ENCODE measurements around the gene CNTNAP5. TPM values are rescaled to one million over a fixed set of nuclear protein-coding genes. Genes with fewer than 3 reads are reported as not detected.

Gene CNTNAP5
- total and polyA plus RNA-seq, 2 of the 13 experiments (the other 11 are each of a cell fraction or from before 2014, with no cell fraction given): not detected

DNA sequence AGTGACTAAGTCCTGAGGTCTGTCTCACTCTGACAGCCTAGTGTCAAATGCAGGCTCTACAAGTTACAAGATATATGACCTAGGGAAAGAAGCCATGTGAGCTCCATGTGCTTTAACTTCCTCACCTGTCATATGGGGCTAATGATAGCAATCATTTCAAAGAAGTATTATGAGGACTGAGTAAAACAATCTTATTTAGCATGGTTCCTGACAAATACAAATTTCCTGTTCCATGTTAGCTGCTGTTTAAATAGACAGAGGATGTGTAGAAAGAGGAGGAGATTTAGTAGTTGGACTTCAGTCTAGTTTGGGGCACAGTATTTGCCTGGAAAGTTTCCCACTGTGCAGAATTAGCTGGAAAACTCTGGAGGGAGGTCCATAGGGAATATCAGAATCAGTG, 545.8 kb downstream of the CNTNAP5 start (continued):
- TF ChIP-seq, protein P1, sequence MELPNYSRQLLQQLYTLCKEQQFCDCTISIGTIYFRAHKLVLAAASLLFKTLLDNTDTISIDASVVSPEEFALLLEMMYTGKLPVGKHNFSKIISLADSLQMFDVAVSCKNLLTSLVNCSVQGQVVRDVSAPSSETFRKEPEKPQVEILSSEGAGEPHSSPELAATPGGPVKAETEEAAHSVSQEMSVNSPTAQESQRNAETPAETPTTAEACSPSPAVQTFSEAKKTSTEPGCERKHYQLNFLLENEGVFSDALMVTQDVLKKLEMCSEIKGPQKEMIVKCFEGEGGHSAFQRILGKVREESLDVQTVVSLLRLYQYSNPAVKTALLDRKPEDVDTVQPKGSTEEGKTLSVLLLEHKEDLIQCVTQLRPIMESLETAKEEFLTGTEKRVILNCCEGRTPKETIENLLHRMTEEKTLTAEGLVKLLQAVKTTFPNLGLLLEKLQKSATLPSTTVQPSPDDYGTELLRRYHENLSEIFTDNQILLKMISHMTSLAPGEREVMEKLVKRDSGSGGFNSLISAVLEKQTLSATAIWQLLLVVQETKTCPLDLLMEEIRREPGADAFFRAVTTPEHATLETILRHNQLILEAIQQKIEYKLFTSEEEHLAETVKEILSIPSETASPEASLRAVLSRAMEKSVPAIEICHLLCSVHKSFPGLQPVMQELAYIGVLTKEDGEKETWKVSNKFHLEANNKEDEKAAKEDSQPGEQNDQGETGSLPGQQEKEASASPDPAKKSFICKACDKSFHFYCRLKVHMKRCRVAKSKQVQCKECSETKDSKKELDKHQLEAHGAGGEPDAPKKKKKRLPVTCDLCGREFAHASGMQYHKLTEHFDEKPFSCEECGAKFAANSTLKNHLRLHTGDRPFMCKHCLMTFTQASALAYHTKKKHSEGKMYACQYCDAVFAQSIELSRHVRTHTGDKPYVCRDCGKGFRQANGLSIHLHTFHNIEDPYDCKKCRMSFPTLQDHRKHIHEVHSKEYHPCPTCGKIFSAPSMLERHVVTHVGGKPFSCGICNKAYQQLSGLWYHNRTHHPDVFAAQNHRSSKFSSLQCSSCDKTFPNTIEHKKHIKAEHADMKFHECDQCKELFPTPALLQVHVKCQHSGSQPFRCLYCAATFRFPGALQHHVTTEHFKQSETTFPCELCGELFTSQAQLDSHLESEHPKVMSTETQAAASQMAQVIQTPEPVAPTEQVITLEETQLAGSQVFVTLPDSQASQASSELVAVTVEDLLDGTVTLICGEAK (IDR thresholded peaks at IDR 0.05): no peak
- TF ChIP-seq, protein P1 (CRISPR knock-in tag; IDR thresholded peaks at IDR 0.05): no peak
- TF ChIP-seq, protein P2, sequence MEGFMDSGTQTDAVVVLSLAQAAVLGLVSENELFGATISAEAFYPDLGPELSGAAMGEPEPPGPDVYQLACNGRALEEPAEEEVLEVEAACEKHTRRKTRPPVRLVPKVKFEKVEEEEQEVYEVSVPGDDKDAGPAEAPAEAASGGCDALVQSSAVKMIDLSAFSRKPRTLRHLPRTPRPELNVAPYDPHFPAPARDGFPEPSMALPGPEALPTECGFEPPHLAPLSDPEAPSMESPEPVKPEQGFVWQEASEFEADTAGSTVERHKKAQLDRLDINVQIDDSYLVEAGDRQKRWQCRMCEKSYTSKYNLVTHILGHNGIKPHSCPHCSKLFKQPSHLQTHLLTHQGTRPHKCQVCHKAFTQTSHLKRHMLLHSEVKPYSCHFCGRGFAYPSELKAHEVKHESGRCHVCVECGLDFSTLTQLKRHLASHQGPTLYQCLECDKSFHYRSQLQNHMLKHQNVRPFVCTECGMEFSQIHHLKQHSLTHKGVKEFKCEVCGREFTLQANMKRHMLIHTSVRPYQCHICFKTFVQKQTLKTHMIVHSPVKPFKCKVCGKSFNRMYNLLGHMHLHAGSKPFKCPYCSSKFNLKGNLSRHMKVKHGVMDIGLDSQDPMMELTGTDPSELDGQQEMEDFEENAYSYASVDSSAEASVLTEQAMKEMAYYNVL (CRISPR knock-in tag; IDR thresholded peaks at IDR 0.05; ENCODE audit: borderline replicate concordance): peak; percentile 90
- TF ChIP-seq NFE2 (CRISPR knock-in tag; IDR thresholded peaks at IDR 0.05) (no peak), PHF5A (CRISPR knock-in tag; IDR thresholded peaks at IDR 0.05; ENCODE audit: low read depth, unreplicated experiment) (no peak), HHEX (CRISPR knock-in tag; IDR thresholded peaks at IDR 0.05) (peak; percentile 49; the same call in 1 of the 2 replicates), PLRG1 (conservative IDR thresholded peaks at IDR 0.05) (no peak), CEBPG (CRISPR knock-in tag; IDR thresholded peaks at IDR 0.05) (peak; percentile 77), U2AF2 (IDR thresholded peaks at IDR 0.05; ENCODE audit: low read depth, low read length) (no peak), SIX1 (CRISPR knock-in tag; IDR thresholded peaks at IDR 0.05; ENCODE audit: borderline replicate concordance) (peak; percentile 83; the same call in 1 of the 2 replicates)
- TF ChIP-seq, protein P3, sequence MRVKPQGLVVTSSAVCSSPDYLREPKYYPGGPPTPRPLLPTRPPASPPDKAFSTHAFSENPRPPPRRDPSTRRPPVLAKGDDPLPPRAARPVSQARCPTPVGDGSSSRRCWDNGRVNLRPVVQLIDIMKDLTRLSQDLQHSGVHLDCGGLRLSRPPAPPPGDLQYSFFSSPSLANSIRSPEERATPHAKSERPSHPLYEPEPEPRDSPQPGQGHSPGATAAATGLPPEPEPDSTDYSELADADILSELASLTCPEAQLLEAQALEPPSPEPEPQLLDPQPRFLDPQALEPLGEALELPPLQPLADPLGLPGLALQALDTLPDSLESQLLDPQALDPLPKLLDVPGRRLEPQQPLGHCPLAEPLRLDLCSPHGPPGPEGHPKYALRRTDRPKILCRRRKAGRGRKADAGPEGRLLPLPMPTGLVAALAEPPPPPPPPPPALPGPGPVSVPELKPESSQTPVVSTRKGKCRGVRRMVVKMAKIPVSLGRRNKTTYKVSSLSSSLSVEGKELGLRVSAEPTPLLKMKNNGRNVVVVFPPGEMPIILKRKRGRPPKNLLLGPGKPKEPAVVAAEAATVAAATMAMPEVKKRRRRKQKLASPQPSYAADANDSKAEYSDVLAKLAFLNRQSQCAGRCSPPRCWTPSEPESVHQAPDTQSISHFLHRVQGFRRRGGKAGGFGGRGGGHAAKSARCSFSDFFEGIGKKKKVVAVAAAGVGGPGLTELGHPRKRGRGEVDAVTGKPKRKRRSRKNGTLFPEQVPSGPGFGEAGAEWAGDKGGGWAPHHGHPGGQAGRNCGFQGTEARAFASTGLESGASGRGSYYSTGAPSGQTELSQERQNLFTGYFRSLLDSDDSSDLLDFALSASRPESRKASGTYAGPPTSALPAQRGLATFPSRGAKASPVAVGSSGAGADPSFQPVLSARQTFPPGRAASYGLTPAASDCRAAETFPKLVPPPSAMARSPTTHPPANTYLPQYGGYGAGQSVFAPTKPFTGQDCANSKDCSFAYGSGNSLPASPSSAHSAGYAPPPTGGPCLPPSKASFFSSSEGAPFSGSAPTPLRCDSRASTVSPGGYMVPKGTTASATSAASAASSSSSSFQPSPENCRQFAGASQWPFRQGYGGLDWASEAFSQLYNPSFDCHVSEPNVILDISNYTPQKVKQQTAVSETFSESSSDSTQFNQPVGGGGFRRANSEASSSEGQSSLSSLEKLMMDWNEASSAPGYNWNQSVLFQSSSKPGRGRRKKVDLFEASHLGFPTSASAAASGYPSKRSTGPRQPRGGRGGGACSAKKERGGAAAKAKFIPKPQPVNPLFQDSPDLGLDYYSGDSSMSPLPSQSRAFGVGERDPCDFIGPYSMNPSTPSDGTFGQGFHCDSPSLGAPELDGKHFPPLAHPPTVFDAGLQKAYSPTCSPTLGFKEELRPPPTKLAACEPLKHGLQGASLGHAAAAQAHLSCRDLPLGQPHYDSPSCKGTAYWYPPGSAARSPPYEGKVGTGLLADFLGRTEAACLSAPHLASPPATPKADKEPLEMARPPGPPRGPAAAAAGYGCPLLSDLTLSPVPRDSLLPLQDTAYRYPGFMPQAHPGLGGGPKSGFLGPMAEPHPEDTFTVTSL (CRISPR knock-in tag; IDR thresholded peaks at IDR 0.05; ENCODE audit: borderline replicate concordance): peak; percentile 98
